Measurements from ENCODE around the gene OR1G1. TPM values are rescaled to one million over a fixed set of nuclear protein-coding genes. Genes with fewer than 3 reads are reported as not detected.
"Not testable (repeated sequence)": the region's sequence is repeated elsewhere in the genome, so short reads cannot be mapped to it uniquely, and the experiment has no call there.

The OR1G1 gene
- total RNA-seq: not detected

DNA sequence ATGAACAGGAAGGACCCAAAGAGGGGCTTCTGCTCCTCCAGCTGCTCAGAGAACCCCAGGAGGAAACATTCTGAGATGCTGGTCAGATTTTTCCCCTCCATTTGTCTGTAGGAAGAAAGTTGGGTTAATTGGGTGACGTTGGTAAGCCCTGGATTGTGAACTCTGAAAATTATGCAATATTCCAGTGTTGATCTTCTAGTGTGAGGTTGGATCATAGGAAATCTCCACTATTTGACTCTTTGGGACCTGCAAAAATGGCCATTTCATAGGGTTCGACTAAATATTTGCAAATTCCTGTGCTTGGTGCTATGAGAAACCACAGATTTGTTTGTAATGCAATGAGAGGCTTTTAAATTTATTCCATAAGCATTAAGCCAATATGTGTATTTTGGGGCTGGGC lies at the start of gene OR1G1:
OR1G1 (minus strand) TSS at position 101 of the 400 bp plus-strand sequence; CDS start at position 101, 0 bp downstream.
- ATAC-seq: no peak

DNA sequence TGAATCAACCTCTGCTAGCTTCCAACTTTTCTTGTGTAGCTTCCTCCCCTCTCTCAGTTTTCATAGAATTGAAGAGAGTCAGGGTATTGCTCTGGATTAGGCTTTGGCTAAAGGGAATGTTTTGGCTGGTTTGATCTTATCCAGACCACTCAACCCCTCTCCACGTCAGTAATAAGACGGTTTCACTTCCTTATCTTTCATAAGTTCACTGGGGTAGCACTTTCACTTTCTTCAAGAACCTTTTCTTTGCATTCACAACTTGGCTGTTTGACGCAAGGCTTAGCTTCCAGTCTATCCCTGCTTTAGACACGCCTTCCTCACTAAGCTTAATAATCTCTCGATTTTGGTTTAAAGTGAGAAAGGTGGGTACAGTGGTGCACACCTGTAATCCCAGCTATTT lies 40.2 kb upstream of the OR1G1 start:
- DNase-seq (ENCODE audit: low spot score): no peak
- ATAC-seq: no peak

More for the DNA sequence above, at the start of gene OR1G1:
- DNase-seq (ENCODE audit: low spot score): no peak

- no peak for DNase-seq (ENCODE audit: low spot score)
- ATAC-seq: no peak
Measured at GRCh38 chr17:3157218-3157617, 29.9 kb upstream of the OR1G1 start.

DNA sequence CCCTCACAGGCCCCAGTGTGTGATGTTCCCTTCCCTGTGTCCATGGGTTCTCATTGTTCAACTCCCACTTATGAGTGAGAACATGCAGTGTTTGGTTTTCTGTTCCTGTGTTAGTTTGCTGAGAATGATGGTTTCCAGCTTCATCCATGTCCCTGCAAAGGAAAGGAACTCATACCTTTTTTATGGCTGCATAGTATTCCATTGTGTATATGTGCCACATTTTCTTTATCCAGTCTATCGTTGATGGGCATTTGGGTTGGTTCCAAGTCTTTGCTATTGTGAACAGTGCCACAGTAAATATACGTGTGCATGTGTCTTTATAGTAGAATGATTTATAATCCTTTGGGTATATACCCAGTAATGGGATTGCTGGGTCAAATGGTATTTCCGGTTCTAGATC lies 10.1 kb upstream of the OR1G1 start:
- not testable (repeated sequence) for ATAC-seq; DNase-seq (ENCODE audit: low spot score)

DNA sequence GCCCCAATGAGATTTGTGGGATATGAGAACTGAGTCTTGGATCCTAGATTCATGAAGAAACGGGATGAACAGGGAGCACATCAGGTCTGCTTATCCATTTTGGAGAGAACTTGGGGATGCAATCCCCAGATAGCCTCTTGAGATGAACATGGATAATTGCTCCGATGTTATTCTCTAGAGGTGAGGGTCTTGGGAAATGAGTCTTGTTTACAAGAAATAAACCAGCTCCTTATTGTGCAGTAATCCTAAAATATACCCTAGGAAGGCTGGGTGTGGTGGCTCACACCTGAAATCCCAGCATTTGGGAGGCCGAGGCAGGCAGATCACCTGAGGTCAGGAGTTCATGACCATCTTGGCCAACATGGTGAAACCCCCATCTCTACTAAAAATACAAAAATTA lies 23.0 kb downstream of the OR1G1 start, which contains the start of gene OR1D2:
OR1D2 (minus strand) TSS at position 101 of the 400 bp plus-strand sequence. CDS start 11,426 bp downstream, outside the sequence.
- ATAC-seq (no peak), DNase-seq (ENCODE audit: low spot score) (no peak)

Other genes starting within 250 kb of the OR1G1 start
- not detected for gene OR1D5, start 63.9 kb downstream of the OR1G1 start, total RNA-seq
- not detected for gene OR1D2, start 23.1 kb downstream of the OR1G1 start, total RNA-seq
- not detected for gene OR1A2, start 70.0 kb upstream of the OR1G1 start, total RNA-seq
- gene OR1A1, start 80.1 kb upstream of the OR1G1 start, total RNA-seq: not detected
- gene OR3A1, start 170.8 kb upstream of the OR1G1 start, total RNA-seq: not detected

Measured in left lobe of liver (tissue), 2 donors.